ENCODE results near the gene RAD50. TPM values are rescaled to one million over a fixed set of nuclear protein-coding genes. Genes with fewer than 3 reads are reported as not detected.

The RAD50 gene
- total and polyA plus RNA-seq, 10 of the 15 experiments (the other 5 are each of a cell fraction or from before 2014, with no cell fraction given): 12.8 to 68.6 (median 47.0) TPM

DNA sequence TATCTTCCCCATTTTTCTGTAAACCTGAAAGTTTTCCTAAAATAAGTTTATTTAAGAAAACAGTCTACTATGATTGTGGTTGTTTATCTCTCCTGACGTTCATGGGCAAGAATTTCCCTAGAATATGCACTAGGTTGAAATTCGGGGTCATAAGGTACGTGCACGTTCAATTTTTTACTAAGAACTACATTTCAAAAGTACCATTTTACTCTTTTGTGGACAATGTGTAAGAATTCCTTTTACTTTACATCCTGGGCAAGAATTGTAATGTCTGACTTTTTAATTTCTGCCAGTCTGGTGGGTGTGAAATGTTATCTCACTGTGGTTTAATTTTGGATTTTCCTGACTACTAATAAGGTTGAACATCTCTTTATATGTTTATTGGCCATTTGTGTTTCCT, 25.8 kb upstream of the RAD50 start:
- POLR2A ChIA-PET: no interaction called here
- intact Hi-C loops (cut with micrococcal nuclease; ENCODE audit: unreplicated experiment): no loop called here

More for the DNA sequence above, 25.8 kb upstream of the RAD50 start:
- in situ Hi-C loops (cut with MboI): no loop called here
- ATAC-seq: no peak
- no peak for FAIRE-seq
- H3K4me2 ChIP-seq (ENCODE audit: control insufficient read depth, insufficient read depth): no peak overlapping the region
- no peak for DNase-seq (ENCODE audit: low read depth, low spot score)
- BruUV-seq (replicated peaks): no TSS peak
- H4K20me1 ChIP-seq (ENCODE audit: control insufficient read depth, insufficient read depth): no peaks in the 10 kb centered on the region
- no peaks in the 10 kb centered on the region for H3K9me3 ChIP-seq (replicated peaks; ENCODE audit: control insufficient read depth, insufficient read depth, low read length)
- no peak for TF ChIP-seq BCLAF1 (IDR thresholded peaks at IDR 0.05)
- no peak for TF ChIP-seq NR2C1 (IDR thresholded peaks at IDR 0.05)
- no peak for TF ChIP-seq PRDM15 (CRISPR knock-in tag; IDR thresholded peaks at IDR 0.05)
- TF ChIP-seq SPI1 (IDR thresholded peaks at IDR 0.05; ENCODE audit: borderline replicate concordance, insufficient read depth, low read depth, low read length): no peak
- no peak for TF ChIP-seq LARP7 (IDR thresholded peaks at IDR 0.05)
- no peak for TF ChIP-seq USF2 (IDR thresholded peaks at IDR 0.05; ENCODE audit: borderline replicate concordance, low read depth, low read length)
- TF ChIP-seq ZBED1 (IDR thresholded peaks at IDR 0.05; ENCODE audit: borderline replicate concordance): no peak
- TF ChIP-seq CREM (IDR thresholded peaks at IDR 0.05; ENCODE audit: low read depth): no peak
- TF ChIP-seq ELK1 (IDR thresholded peaks at IDR 0.05; ENCODE audit: low read depth, low read length): no peak
- ChIA-PET SMC1A (ENCODE audit: uncharacterized antibody, unreplicated experiment) (interaction anchor here (1.5 kb wide), 1 partner anchor 8 kb away, joined by 3 read pairs; no protein-coding TSS in a partner anchor), RAD21 (ENCODE audit: unreplicated experiment) (no interaction called here), CTCF (interaction anchor here (0.9 kb wide), 1 partner anchor 30 kb away, joined by 3 read pairs; no protein-coding TSS in a partner anchor)
- WGBS (ENCODE audit: insufficient coverage, insufficient replicate concordance, low lambda C conversion rate, missing lambda C conversion rate): 27% methylated on average over 4 of the region's 4 CpGs
- no peaks in the 10 kb centered on the region for H3K36me3 ChIP-seq (ENCODE audit: control insufficient read depth in 2 of 2, insufficient read depth in 2 of 2, low read length in 1 of 2)
- H3K79me2 ChIP-seq (ENCODE audit: control insufficient read depth, insufficient read depth, low read length): no peaks in the 10 kb centered on the region
- H3K4me1 ChIP-seq (ENCODE audit: control insufficient read depth, insufficient read depth, low read length): peaks cover 14% of the 10 kb centered on the region
- no peak overlapping the region for H3K9ac ChIP-seq (ENCODE audit: control insufficient read depth, insufficient read depth, low read length)
- no peak overlapping the region for H3K4me3 ChIP-seq
- H3K27ac ChIP-seq (ENCODE audit: control insufficient read depth, insufficient read depth): no peak overlapping the region
- no peak overlapping the region for H2AFZ ChIP-seq (ENCODE audit: control insufficient read depth, low read depth, low read length)
- H3K27me3 ChIP-seq (replicated peaks in 1 of 2; ENCODE audit: control insufficient read depth in 2 of 2, insufficient read depth in 2 of 2, low read length in 1 of 2): no peaks in the 10 kb centered on the region; a peak in 1 of 4 replicates

All from GM12878 (cell line).